K562 (cell line): Measurements from ENCODE around the gene CMTM1. TPM values are rescaled to one million over a fixed set of nuclear protein-coding genes. Genes with fewer than 3 reads are reported as not detected.

Experiments used
- ASH1L ChIP-seq: fragments of 450-650 bp; IDR thresholded peaks from 2 replicates; pipeline ENCODE4 v1.6.1; 2018; ENCODE audit warnings: borderline replicate concordance, mild to moderate bottlenecking, low read depth; ENCODE audit not compliant: partially characterized antibody
- BHLHE40 ChIP-seq: IDR thresholded peaks from 2 replicates; pipeline ENCODE4 v1.6.1; 2011; ENCODE audit warnings: low read length, improper control_type of control experiment
- CHD2 ChIP-seq: IDR thresholded peaks from 2 replicates; pipeline ENCODE4 v1.6.1; 2011; ENCODE audit warnings: low read depth, low read length
- EP300 ChIP-seq: IDR thresholded peaks from 2 replicates; pipeline ENCODE4 v1.6.1; 2012; ENCODE audit warnings: low read length, improper control_type of control experiment
- EP400 ChIP-seq: fragments of 450-650 bp; IDR thresholded peaks from 2 replicates; pipeline ENCODE4 v1.6.1; 2017; ENCODE audit warnings: antibody characterized with exemption, mild to moderate bottlenecking, moderate library complexity
- ETS2 ChIP-seq: IDR thresholded peaks from 2 replicates; pipeline ENCODE4 v1.6.1; 2016; ENCODE audit warnings: borderline replicate concordance, missing genetic modification characterization, mild to moderate bottlenecking, moderate library complexity, missing compliant biosample characterization; ENCODE audit not compliant: poor library complexity, severe bottlenecking
- HCFC1 ChIP-seq: IDR thresholded peaks from 2 replicates; pipeline ENCODE4 v1.6.1; 2012; ENCODE audit warnings: low read depth, low read length, improper control_type of control experiment
- KLF16 ChIP-seq: IDR thresholded peaks from 2 replicates; pipeline ENCODE4 v1.6.1; 2016; ENCODE audit warnings: antibody characterized with exemption
- MAX ChIP-seq: sonication (generic); formaldehyde crosslinking; IDR thresholded peaks from 2 replicates; pipeline ENCODE4 v1.9.0; 2022; ENCODE audit warnings: mild to moderate bottlenecking, missing genetic modification reagents
- NCOA6 ChIP-seq: fragments of 450-650 bp; IDR thresholded peaks from 2 replicates; pipeline ENCODE4 v1.6.1; 2017; ENCODE audit warnings: mild to moderate bottlenecking
- RBM14 ChIP-seq: fragments of 200-400 bp; formaldehyde crosslinking; IDR thresholded peaks from 2 replicates; pipeline ENCODE4 v1.6.1; 2018; ENCODE audit warnings: low read depth, mild to moderate bottlenecking, low read length, moderate library complexity, borderline replicate concordance; ENCODE audit not compliant: insufficient read depth
- SAFB ChIP-seq: fragments of 200-400 bp; formaldehyde crosslinking; IDR thresholded peaks from 2 replicates; pipeline ENCODE4 v1.6.1; 2017; ENCODE audit warnings: low read depth, low read length, borderline replicate concordance
- SRSF7 ChIP-seq: fragments of 200-400 bp; formaldehyde crosslinking; optimal IDR thresholded peaks from 2 replicates; pipeline ENCODE3; 2017; ENCODE audit warnings: mild to moderate bottlenecking, low read depth, low read length
- TRIM24 ChIP-seq, 2 experiments: fragments of 450-650 bp; IDR thresholded peaks; 2 replicates each; pipeline ENCODE4 v1.6.1; 2016
- VEZF1 ChIP-seq: fragments of 200-800 bp; sonication (Bioruptor generic); IDR thresholded peaks from 2 replicates; pipeline ENCODE4 v1.6.1; 2017; ENCODE audit warnings: missing genetic modification characterization, missing compliant biosample characterization
- ZBTB17 ChIP-seq: fragments of 450-650 bp; formaldehyde crosslinking; IDR thresholded peaks from 2 replicates; pipeline ENCODE4 v1.4.0; 2020; ENCODE audit warnings: mild to moderate bottlenecking
- ZNF212 ChIP-seq: fragments of 450-650 bp; formaldehyde crosslinking; IDR thresholded peaks from 2 replicates; pipeline ENCODE4 v1.4.0; 2020; ENCODE audit warnings: mild to moderate bottlenecking
- ZNF639 ChIP-seq, 2 experiments: fragments of 200-800 bp in 1 of 2; sonication (Bioruptor generic) in 1 of 2; sonication (generic) in 1 of 2; formaldehyde crosslinking in 1 of 2; IDR thresholded peaks in 1 of 2; conservative IDR thresholded peaks in 1 of 2; 2 replicates each; pipeline versions ENCODE4 v1.5.0 to v1.6.1; 2016 to 2020; ENCODE audit warnings: missing compliant biosample characterization in 1 of 2, missing genetic modification characterization in 1 of 2, missing genetic modification reagents in 1 of 2
- polyA plus RNA-seq, 8 experiments: library from polyadenylated mRNA; depleted of rRNA in 4 of 8; stranded (reverse) in 5 of 8; unstranded in 3 of 8; fragments of >200 nt; fragmentation: Nextera tagmentation in 2 of 8; fragmentation: Illumina TruSeq in 1 of 8; extraction: Ambion mirVana in 2 of 8; extraction: Trizol in 1 of 8; gene quantifications; 2 replicates each; pipeline versions ENCODE4 v1.2.1 to v1.2.3, GENCODE V29; 2011 to 2014; ENCODE audit warnings: inconsistent platforms in 1 of 8, missing spikeins in 1 of 8
- total RNA-seq, 7 experiments: library from RNA; depleted of rRNA in 6 of 7; stranded (reverse); fragments of >200 nt in 6 of 7; fragmentation: Illumina TruSeq in 2 of 7; extraction: Trizol in 2 of 7; gene quantifications; 2 replicates each; pipeline versions ENCODE4 v1.2.1 to v1.2.3, GENCODE V29; 2011 to 2021; ENCODE audit warnings: low replicate concordance in 1 of 7
- TF ChIP-seq, protein P1 (sequence below), 2 experiments: IDR thresholded peaks in 1 of 2; conservative IDR thresholded peaks in 1 of 2; 2 replicates each; pipeline ENCODE4 v1.6.1; 2016; ENCODE audit warnings: low read depth in 2 of 2, mild to moderate bottlenecking in 1 of 2, missing compliant biosample characterization in 1 of 2, missing genetic modification characterization in 1 of 2, moderate library complexity in 1 of 2
- TF ChIP-seq, protein P2 (sequence below): fragments of 250-450 bp; sonication (Bioruptor Pico); IDR thresholded peaks from 2 replicates; pipeline ENCODE4 v1.4.0; 2020; ENCODE audit warnings: borderline replicate concordance

The CMTM1 gene
- total and polyA plus RNA-seq, 9 of the 15 experiments (the other 6 are each of a cell fraction or from before 2014, with no cell fraction given): 0.25 to 2.6 (median 1.1) TPM; not detected in 2

DNA sequence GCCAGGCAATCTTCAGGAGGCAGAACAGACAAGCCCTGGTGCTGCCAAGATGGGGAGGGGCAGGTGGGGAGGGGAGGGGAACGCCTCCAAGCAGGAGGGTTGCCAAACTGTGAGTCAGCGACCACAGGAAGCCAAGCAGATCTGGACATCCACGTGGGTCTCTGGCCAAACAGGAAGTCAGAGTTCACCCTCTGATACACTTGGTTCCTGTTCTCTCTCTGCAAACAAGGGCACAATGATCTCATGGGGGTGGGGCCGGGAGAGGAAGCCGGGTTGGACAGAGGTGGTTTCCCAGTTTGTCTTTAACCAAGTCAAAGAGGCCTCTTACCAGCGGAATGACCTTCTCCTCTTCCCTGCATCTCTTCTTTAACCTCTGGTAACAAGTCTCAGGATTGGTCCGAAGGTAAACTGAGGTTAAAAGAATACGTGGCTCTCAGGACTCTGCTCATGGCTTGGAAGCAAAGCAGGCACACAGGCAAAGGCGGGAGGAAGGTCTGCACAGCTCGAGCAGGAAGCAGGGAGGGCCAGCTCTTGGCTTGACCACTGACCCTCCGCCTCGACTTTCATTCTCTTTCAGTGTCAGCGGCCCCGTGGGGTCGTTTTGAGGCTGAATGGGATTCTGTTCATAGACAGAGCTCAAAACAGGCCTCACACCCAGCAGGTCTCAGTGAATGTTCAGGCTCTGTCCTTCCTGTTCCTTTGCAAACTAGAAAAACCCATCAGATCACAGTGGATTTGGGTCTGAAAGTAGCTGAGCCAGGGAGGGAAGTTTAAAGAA is 49.2 kb upstream of the CMTM1 start (continued):
- TF ChIP-seq VEZF1 (CRISPR knock-in tag) (peak; percentile 94), RBM14 (no peak), ZBTB17 (CRISPR knock-in tag) (no peak), ASH1L (no peak), BHLHE40 (peak; percentile 18; the same call in 1 of the 2 replicates), ZNF212 (CRISPR knock-in tag) (no peak), ZNF639 (CRISPR knock-in tag; conservative IDR thresholded peaks at IDR 0.05 in 1 of 2, IDR thresholded peaks at IDR 0.05 in 1 of 2) (peak in 1 of 2 experiments; percentile 67; a peak in 2 of 4 replicates), KLF16 (no peak), TRIM24 (IDR thresholded peaks at IDR 0.05) (peak; percentile 30 to 43; a peak in 1 of 4 replicates), SAFB (no peak), EP400 (peak; percentile 91), EP300 (peak; percentile 71), CHD2 (no peak), HCFC1 (0 out of 2 replicates have a peak, but pooled peaks have one; percentile 28), MAX (CRISPR knock-in tag) (peak; percentile 90), NCOA6 (no peak), ETS2 (tag) (no peak), SRSF7 (no peak)
- TF ChIP-seq, protein P1, sequence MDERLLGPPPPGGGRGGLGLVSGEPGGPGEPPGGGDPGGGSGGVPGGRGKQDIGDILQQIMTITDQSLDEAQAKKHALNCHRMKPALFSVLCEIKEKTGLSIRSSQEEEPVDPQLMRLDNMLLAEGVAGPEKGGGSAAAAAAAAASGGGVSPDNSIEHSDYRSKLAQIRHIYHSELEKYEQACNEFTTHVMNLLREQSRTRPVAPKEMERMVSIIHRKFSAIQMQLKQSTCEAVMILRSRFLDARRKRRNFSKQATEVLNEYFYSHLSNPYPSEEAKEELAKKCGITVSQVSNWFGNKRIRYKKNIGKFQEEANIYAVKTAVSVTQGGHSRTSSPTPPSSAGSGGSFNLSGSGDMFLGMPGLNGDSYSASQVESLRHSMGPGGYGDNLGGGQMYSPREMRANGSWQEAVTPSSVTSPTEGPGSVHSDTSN (CRISPR knock-in tag; IDR thresholded peaks at IDR 0.05; ENCODE audit: low read depth): no peak
- TF ChIP-seq, protein P1 (tag; conservative IDR thresholded peaks at IDR 0.05; ENCODE audit: low read depth): no peak
- TF ChIP-seq, protein P2, sequence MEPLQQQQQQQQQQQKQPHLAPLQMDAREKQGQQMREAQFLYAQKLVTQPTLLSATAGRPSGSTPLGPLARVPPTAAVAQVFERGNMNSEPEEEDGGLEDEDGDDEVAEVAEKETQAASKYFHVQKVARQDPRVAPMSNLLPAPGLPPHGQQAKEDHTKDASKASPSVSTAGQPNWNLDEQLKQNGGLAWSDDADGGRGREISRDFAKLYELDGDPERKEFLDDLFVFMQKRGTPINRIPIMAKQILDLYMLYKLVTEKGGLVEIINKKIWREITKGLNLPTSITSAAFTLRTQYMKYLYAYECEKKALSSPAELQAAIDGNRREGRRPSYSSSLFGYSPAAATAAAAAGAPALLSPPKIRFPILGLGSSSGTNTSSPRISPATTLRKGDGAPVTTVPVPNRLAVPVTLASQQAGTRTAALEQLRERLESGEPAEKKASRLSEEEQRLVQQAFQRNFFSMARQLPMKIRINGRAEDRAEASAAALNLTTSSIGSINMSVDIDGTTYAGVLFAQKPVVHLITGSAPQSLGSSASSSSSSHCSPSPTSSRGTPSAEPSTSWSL: no peak
